ENCODE results near the gene IFNAR2. TPM values are rescaled to one million over a fixed set of nuclear protein-coding genes. Genes with fewer than 3 reads are reported as not detected.
"Not testable (repeated sequence)": the region's sequence is repeated elsewhere in the genome, so short reads cannot be mapped to it uniquely, and the experiment has no call there.

IFNAR2 gene
- total RNA-seq, 1 donor from 2014 or later = 32.4 TPM

DNA sequence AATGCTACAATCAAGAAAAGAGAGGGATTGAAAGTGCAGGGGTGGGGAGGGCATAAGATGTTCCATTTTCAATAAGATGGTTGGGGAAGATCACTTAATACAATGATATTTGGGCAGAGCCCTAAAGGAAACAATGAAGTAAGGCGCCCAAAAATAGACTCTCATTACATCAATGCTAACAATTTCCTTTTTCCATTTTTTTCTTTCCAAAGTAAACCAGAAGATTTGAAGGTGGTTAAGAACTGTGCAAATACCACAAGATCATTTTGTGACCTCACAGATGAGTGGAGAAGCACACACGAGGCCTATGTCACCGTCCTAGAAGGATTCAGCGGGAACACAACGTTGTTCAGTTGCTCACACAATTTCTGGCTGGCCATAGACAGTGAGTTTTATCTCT lies 16.8 kb downstream of the IFNAR2 start:
- Histone ChIP-seq H3K27me3 (no peaks in the 10 kb centered on the region), H3K27ac (no peak overlapping the region), H3K36me3 (peaks cover 73% of the 10 kb centered on the region), H3K4me1 (peaks cover 9% of the 10 kb centered on the region), H3K4me3 (no peak overlapping the region), H3K9me3 (no peaks in the 10 kb centered on the region)
- ATAC-seq (no peak), DNase-seq (no peak)
- no peak for TF ChIP-seq CTCF (IDR thresholded peaks at IDR 0.05)
- intact Hi-C loops (cut with DNase I) = no loop called here

DNA sequence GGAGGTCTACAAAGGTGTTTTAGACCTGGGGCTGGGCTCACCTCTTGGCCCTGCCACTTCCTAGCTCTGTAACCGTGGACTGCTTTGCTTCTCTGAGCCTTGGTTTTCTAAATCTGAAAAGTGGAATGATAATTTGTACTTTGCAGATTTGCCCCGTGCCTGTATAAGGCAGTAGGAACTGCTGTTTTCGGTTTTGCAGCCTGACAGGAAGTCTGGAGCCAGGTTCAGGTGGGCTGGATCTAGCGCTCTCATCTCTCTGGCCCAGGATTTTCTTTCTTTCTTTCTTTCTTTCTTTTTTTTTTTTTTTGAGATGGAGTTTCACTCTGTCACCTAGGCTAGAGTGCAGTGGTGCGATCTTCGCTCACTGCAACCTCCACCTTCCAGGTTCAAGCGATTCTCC lies 17.2 kb downstream of the IFNAR2 start:
- H3K36me3 ChIP-seq = peaks cover 78% of the 10 kb centered on the region

DNA sequence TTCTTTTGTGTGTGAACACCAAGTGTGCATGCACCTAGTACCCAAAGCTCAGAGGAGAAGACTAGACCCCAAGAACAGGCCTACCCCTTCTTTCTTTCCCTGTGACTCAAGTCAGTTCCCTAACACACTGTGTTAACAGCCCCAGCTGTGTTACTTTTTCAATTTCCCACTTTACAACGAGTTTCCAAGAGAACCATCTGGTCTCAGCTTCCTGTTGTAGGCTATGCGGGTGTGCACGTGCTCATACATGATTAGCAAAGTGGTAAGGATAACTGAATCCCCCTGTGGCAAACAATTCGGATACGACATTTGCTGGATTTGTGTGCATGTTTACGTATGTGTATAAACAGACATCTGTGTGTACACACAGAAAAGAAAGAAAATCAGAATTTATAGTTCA lies 17.9 kb downstream of the IFNAR2 start:
- no peak for ATAC-seq
- Histone ChIP-seq H3K9me3 (no peaks in the 10 kb centered on the region), H3K4me3 (no peak overlapping the region), H3K36me3 (peaks cover 84% of the 10 kb centered on the region), H3K4me1 (peaks cover 9% of the 10 kb centered on the region), H3K27ac (no peak overlapping the region), H3K27me3 (no peaks in the 10 kb centered on the region)
- intact Hi-C loops (cut with DNase I) = no loop called here
- no peak for TF ChIP-seq CTCF (IDR thresholded peaks at IDR 0.05)
- DNase-seq = no peak

More for the DNA sequence above, 17.2 kb downstream of the IFNAR2 start:
- DNase-seq (no peak), ATAC-seq (no peak)
- no peaks in the 10 kb centered on the region for H3K27me3 ChIP-seq
- intact Hi-C loops (cut with DNase I) = no loop called here
- H3K4me3 ChIP-seq = no peak overlapping the region
- no peak for TF ChIP-seq CTCF (IDR thresholded peaks at IDR 0.05)
- no peak overlapping the region for H3K27ac ChIP-seq
- H3K4me1 ChIP-seq = peaks cover 9% of the 10 kb centered on the region
- H3K9me3 ChIP-seq = no peaks in the 10 kb centered on the region

- no peak for TF ChIP-seq CTCF (IDR thresholded peaks at IDR 0.05)
- H3K9me3 ChIP-seq = no peaks in the 10 kb centered on the region
- H3K27ac ChIP-seq = no peak overlapping the region
- ATAC-seq (no peak), DNase-seq (no peak)
- H3K4me3 ChIP-seq = no peak overlapping the region
- peaks cover 2% of the 10 kb centered on the region for H3K4me1 ChIP-seq
- H3K27me3 ChIP-seq = no peaks in the 10 kb centered on the region
- intact Hi-C loops (cut with DNase I) = no loop called here
- peaks cover 99% of the 10 kb centered on the region for H3K36me3 ChIP-seq
Measured at GRCh38 chr21:33249331-33250002, 19.7 kb downstream of the IFNAR2 start.

DNA sequence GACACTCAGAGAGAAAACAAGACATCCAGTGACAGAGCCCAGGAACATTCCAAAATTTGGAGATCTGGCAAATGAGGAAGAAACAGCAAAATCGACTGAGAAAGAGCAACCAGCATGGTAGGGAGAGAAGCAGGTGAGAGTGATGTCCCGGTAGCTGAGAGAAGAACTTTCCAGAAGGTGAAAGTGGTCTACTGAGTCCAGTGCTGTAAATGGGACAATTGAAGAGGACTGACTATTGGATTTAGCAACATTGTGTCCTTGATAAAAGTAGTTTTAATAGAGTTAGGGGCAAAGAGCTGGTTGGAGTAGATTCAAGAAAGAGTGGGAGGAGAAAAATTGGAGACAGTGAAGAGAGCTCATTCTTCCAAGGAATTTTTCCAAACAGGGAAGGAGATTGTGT lies 21.4 kb downstream of the IFNAR2 start:
- peaks cover 100% of the 10 kb centered on the region for H3K36me3 ChIP-seq
- H3K9me3 ChIP-seq = no peaks in the 10 kb centered on the region
- TF ChIP-seq CTCF (IDR thresholded peaks at IDR 0.05) = no peak
- H3K27me3 ChIP-seq = no peaks in the 10 kb centered on the region
- H3K4me1 ChIP-seq = no peaks in the 10 kb centered on the region
- ATAC-seq = no peak
- no peak overlapping the region for H3K27ac ChIP-seq
- no peak for DNase-seq
- intact Hi-C loops (cut with DNase I) = no loop called here
- no peak overlapping the region for H3K4me3 ChIP-seq

- H3K27ac ChIP-seq; DNase-seq; intact Hi-C loops (cut with DNase I); H3K4me1 ChIP-seq; H3K27me3 ChIP-seq; H3K4me3 ChIP-seq; ATAC-seq; H3K9me3 ChIP-seq: not testable (repeated sequence)
- peaks cover 95% of the 10 kb centered on the region for H3K36me3 ChIP-seq
Measured at GRCh38 chr21:33253382-33253781, 23.6 kb downstream of the IFNAR2 start.
